Keratinocyte (primary cell): Measurements from ENCODE around the gene NAMPT.

Source experiments
- CTCF ChIP-seq, 3 experiments: IDR thresholded peaks in 1 of 3; conservative IDR thresholded peaks in 1 of 3; optimal IDR thresholded peaks in 1 of 3; 2 replicates in 2 of 3; 3 replicates in 1 of 3; pipeline versions ENCODE3 to v1.5.1; 2011; ENCODE audit warnings: low read length in 3 of 3, mild to moderate bottlenecking in 3 of 3, moderate library complexity in 2 of 3, control low read depth in 1 of 3, inconsistent platforms in 1 of 3; ENCODE audit not compliant: insufficient read depth in 2 of 3; ENCODE audit errors: extremely low read depth in 1 of 3
- EZH2 ChIP-seq: IDR thresholded peaks from one replicate; pipeline ENCODE4 v1.6.1; 2012; ENCODE audit warnings: inconsistent platforms, mild to moderate bottlenecking, low read length, moderate library complexity

GRCh38 chr7:106248600-106248999 is 36.2 kb downstream of the NAMPT start:
- TF ChIP-seq CTCF (optimal IDR thresholded peaks at IDR 0.05 in 1 of 3, IDR thresholded peaks at IDR 0.05 in 1 of 3, conservative IDR thresholded peaks at IDR 0.05 in 1 of 3; ENCODE audit: extremely low read depth in 1 of 3, insufficient read depth in 2 of 3, low read length in 3 of 3) (no peak), EZH2 (no peak)
